A673 (cell line): ENCODE measurements around the gene TARS3. TPM values are rescaled to one million over a fixed set of nuclear protein-coding genes. Genes with fewer than 3 reads are reported as not detected.

ENCODE experiments used
- BruUV-seq: library from RNA; stranded (reverse); fragments of 400-500 nt; replicated peaks from 2 replicates; lab custom pipeline; 2021; lab: Mats Ljungman, UMichigan
- CTCF ChIA-PET: fragments of 300-600 bp; sonication (Branson Sonifier 250); formaldehyde crosslinking; loops from one replicate; lab custom pipeline; 2022; ENCODE audit warnings: antibody characterized with exemption; lab: Charles Lee
- POLR2A ChIA-PET: fragments of 300-600 bp; sonication (Branson Sonifier 250); formaldehyde crosslinking; loops from one replicate; lab custom pipeline; 2022; ENCODE audit warnings: antibody characterized with exemption; ENCODE audit not compliant: low non-redundant PET; lab: Charles Lee
- DNase-seq: peaks from one replicate; pipeline ENCODE4 v3.0.0-alpha.2; 2015; ENCODE audit warnings: low spot score
- H3K27ac ChIP-seq: fragments of 200-600 bp; sonication (generic); 2 replicates; pipeline ENCODE4 v1.5.1; 2016; ENCODE audit warnings: mixed run types, low read depth, mild to moderate bottlenecking, mixed read lengths, antibody characterized with exemption, low read length; ENCODE audit not compliant: poor library complexity, severe bottlenecking
- H3K27me3 ChIP-seq: fragments of 200-600 bp; sonication (generic); replicated peaks from 2 replicates; pipeline ENCODE4 v1.6.1; 2017; ENCODE audit warnings: mixed run types, low read depth, mild to moderate bottlenecking, mixed read lengths, antibody characterized with exemption, low read length; ENCODE audit not compliant: insufficient read depth, poor library complexity
- H3K36me3 ChIP-seq: fragments of 200-600 bp; sonication (generic); 2 replicates; pipeline ENCODE4 v1.6.1; 2016; ENCODE audit warnings: mixed run types, mild to moderate bottlenecking, mixed read lengths, antibody characterized with exemption, low read length; ENCODE audit not compliant: insufficient read depth, poor library complexity, severe bottlenecking
- H3K4me1 ChIP-seq: fragments of 200-600 bp; sonication (generic); 2 replicates; pipeline ENCODE4 v1.6.1; 2017; ENCODE audit warnings: mixed run types, mild to moderate bottlenecking, mixed read lengths, antibody characterized with exemption, low read length; ENCODE audit not compliant: insufficient read depth, poor library complexity, severe bottlenecking
- H3K4me3 ChIP-seq: fragments of 200-600 bp; sonication (generic); 2 replicates; pipeline ENCODE4 v1.5.1; 2016; ENCODE audit warnings: low read depth, mixed run types, mild to moderate bottlenecking, mixed read lengths, low read length; ENCODE audit not compliant: poor library complexity, severe bottlenecking
- H3K9me3 ChIP-seq: fragments of 200-600 bp; sonication (generic); 2 replicates; pipeline ENCODE4 v1.6.1; 2016; ENCODE audit warnings: mixed run types, low read depth, mild to moderate bottlenecking, mixed read lengths, antibody characterized with exemption, low read length; ENCODE audit not compliant: poor library complexity, severe bottlenecking
- EZH2 ChIP-seq: fragments of 200-600 bp; sonication (generic); IDR thresholded peaks from 2 replicates; pipeline ENCODE4 v1.6.1; 2017; ENCODE audit warnings: borderline replicate concordance, low read depth, mild to moderate bottlenecking, mixed read lengths, antibody characterized with exemption, low read length; ENCODE audit not compliant: poor library complexity, severe bottlenecking
- intact Hi-C: fragments of 100-400 bp; cut with micrococcal nuclease; formaldehyde crosslinking; loops from one replicate; pipeline ENCODE4 v1.10.0; 2022; ENCODE audit not compliant: unreplicated experiment
- total RNA-seq: library from RNA; stranded (reverse); gene quantifications from 2 replicates; pipeline ENCODE4 v1.2.3, GENCODE V29; 2021
- TF ChIP-seq, protein P1 (sequence below): fragments of 300-800, 200-600 bp; sonication (generic); conservative IDR thresholded peaks from 2 replicates; pipeline ENCODE4 v1.5.1; 2017; ENCODE audit warnings: low read depth, mild to moderate bottlenecking, antibody characterized with exemption, low read length, moderate library complexity, mixed read lengths

TARS3 gene
- total RNA-seq, 1 experiment from 2014 or later = 9.1 TPM

DNA sequence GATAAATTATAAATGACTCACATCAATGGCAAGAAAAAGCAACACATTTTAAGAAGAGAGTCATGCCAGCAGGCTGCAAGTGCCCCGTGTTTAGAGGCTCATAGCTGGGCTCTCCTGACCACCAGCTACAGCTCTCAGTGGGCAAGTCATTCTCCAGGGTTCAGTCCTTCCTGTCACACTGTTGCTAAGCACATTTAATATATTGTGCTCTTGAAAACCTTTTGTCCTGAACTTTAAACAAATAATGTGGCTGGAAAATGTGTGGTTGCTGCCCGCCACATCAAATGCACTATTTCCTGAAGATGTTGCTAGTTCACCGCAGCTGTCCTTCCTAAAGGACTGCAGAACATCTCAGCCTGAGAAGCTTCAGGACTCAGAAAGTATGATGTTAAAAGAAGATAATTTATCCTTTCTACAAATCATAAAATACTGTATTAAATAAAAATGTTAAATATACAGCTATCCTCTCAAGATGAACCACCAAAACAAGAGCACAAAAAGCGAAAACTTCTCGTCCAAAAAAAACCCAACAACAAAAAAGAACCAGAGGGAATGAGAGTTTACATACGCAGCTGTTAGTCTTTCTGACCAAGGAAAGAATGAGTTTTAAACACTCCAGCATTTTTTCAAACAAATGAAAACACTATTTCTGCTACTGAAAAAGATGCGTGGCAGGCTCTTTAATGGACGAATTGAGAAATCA lies 951 bp downstream of the TARS3 start:
- no peak for DNase-seq
- H3K4me1 ChIP-seq = peaks cover 3% of the 10 kb centered on the region
- peak overlapping the region; percentile 83 for H3K27ac ChIP-seq
- no peaks in the 10 kb centered on the region for H3K27me3 ChIP-seq
- H3K36me3 ChIP-seq = peaks cover 3% of the 10 kb centered on the region
- CTCF ChIA-PET = interaction anchor here (0.6 kb wide), 1 partner anchor 421 kb away, joined by 8 read pairs; no protein-coding TSS in a partner anchor
- TSS peak; percentile 47 for BruUV-seq
- intact Hi-C loops = no loop called here
- POLR2A ChIA-PET = no interaction called here
- TF ChIP-seq EZH2 = no peak
- TF ChIP-seq, protein P1, sequence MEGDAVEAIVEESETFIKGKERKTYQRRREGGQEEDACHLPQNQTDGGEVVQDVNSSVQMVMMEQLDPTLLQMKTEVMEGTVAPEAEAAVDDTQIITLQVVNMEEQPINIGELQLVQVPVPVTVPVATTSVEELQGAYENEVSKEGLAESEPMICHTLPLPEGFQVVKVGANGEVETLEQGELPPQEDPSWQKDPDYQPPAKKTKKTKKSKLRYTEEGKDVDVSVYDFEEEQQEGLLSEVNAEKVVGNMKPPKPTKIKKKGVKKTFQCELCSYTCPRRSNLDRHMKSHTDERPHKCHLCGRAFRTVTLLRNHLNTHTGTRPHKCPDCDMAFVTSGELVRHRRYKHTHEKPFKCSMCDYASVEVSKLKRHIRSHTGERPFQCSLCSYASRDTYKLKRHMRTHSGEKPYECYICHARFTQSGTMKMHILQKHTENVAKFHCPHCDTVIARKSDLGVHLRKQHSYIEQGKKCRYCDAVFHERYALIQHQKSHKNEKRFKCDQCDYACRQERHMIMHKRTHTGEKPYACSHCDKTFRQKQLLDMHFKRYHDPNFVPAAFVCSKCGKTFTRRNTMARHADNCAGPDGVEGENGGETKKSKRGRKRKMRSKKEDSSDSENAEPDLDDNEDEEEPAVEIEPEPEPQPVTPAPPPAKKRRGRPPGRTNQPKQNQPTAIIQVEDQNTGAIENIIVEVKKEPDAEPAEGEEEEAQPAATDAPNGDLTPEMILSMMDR = no peak
- peak overlapping the region; percentile 85 for H3K4me3 ChIP-seq
- H3K9me3 ChIP-seq = no peaks in the 10 kb centered on the region

DNA sequence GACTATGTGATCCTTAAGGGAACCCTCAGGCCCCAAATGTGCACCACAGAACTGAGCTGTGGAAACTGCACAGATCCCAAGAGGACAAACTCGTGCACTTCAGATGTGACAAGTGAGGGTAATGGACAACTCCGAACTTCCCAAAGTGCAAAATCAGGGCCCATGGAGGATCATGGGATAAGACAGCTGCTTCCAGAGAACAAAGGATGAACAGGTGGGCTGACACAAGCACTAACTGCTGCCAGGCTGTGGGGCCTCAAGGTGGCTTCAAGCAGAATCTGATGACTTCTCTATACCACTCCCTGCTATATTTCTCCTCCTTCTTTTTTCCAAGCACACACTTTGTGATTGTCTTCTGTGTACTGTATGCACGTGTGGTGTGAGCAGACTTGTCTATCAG lies 5.4 kb downstream of the TARS3 start:
- Histone ChIP-seq H3K9me3 (no peaks in the 10 kb centered on the region), H3K4me1 (peaks cover 3% of the 10 kb centered on the region), H3K27me3 (no peaks in the 10 kb centered on the region), H3K27ac (no peak overlapping the region), H3K4me3 (no peak overlapping the region), H3K36me3 (peaks cover 3% of the 10 kb centered on the region)
- POLR2A ChIA-PET = no interaction called here
- TF ChIP-seq, protein P1 = no peak
- intact Hi-C loops = no loop called here
- no TSS peak for BruUV-seq
- CTCF ChIA-PET = no interaction called here
- no peak for DNase-seq

DNA sequence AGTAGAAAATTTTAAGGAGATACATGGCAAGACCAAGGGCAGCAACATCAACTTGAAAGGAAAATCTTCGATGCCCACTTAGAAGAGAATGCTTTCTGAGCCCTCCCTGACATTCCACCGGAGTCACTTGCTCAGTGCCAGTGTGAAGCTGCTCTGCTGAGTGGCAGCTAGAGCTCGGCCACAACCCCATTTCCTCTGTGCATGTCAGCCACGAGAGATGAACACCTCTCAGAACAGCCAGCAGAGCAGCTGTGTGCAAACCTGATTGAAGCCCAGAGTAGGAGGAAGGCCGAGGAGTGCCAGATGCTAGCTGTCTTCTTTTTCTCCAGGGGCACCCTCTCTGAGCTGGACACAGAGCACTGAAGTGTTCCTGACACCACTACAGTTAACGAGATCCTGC lies 12.2 kb downstream of the TARS3 start:
- CTCF ChIA-PET = no interaction called here
- Histone ChIP-seq H3K27ac (no peak overlapping the region), H3K27me3 (no peaks in the 10 kb centered on the region), H3K9me3 (no peaks in the 10 kb centered on the region), H3K4me1 (no peaks in the 10 kb centered on the region), H3K4me3 (no peak overlapping the region), H3K36me3 (no peaks in the 10 kb centered on the region)
- no peak for DNase-seq
- POLR2A ChIA-PET = no interaction called here
- TF ChIP-seq EZH2 = no peak
- TF ChIP-seq, protein P1 = no peak
- no TSS peak for BruUV-seq
- intact Hi-C loops = no loop called here
